GM21786 (cell line): ENCODE data around the gene TRUB1.
"Not testable (repeated sequence)": the region's sequence is repeated elsewhere in the genome, so short reads cannot be mapped to it uniquely, and the experiment has no call there.

Source experiments
- ATAC-seq: cut with Tn5 transposase; IDR thresholded peaks from one replicate; pipeline ENCODE4 v1.9.1; 2021; ENCODE audit not compliant: unreplicated experiment

TRUB1 gene

GRCh38 chr10:114923551-114923950 lies 14.4 kb upstream of the TRUB1 start:
- ATAC-seq = no peak

- peak; percentile 87 for ATAC-seq
Measured at GRCh38 chr10:114925587-114926586, 12.1 kb upstream of the TRUB1 start.

GRCh38 chr10:114928818-114929217 lies 9.2 kb upstream of the TRUB1 start:
- no peak for ATAC-seq

GRCh38 chr10:114930320-114930719 lies 7.7 kb upstream of the TRUB1 start:
- no peak for ATAC-seq

- ATAC-seq = no peak
Measured at GRCh38 chr10:114931072-114931679, 6.8 kb upstream of the TRUB1 start.

- ATAC-seq = no peak
Measured at GRCh38 chr10:114932225-114932624, 5.8 kb upstream of the TRUB1 start.

- ATAC-seq = no peak
Measured at GRCh38 chr10:114932945-114933344, 5.0 kb upstream of the TRUB1 start.

- ATAC-seq = no peak
Measured at GRCh38 chr10:114933588-114933987, 4.4 kb upstream of the TRUB1 start.

GRCh38 chr10:114933995-114934394 lies 4.0 kb upstream of the TRUB1 start:
- ATAC-seq = not testable (repeated sequence)

- no peak for ATAC-seq
Measured at GRCh38 chr10:114938856-114939193, 830 bp downstream of the TRUB1 start.

GRCh38 chr10:114940735-114941134 lies 2.7 kb downstream of the TRUB1 start:
- ATAC-seq = no peak

GRCh38 chr10:114943000-114943399 lies 5.0 kb downstream of the TRUB1 start:
- no peak for ATAC-seq

- peak; percentile 63 for ATAC-seq
Measured at GRCh38 chr10:114953047-114953446, 15.1 kb downstream of the TRUB1 start.

- ATAC-seq = no peak
Measured at GRCh38 chr10:114955984-114956383, 18.0 kb downstream of the TRUB1 start.

- peak; percentile 53 for ATAC-seq
Measured at GRCh38 chr10:114956466-114956865, 18.5 kb downstream of the TRUB1 start.

- ATAC-seq = no peak
Measured at GRCh38 chr10:114957122-114957521, 19.1 kb downstream of the TRUB1 start.

GRCh38 chr10:114957673-114958072 lies 19.7 kb downstream of the TRUB1 start:
- ATAC-seq = no peak

- no peak for ATAC-seq
Measured at GRCh38 chr10:114962441-114962840, 24.4 kb downstream of the TRUB1 start.

GRCh38 chr10:114963908-114964307 lies 25.9 kb downstream of the TRUB1 start:
- no peak for ATAC-seq

- no peak for ATAC-seq
Measured at GRCh38 chr10:114967071-114967470, 29.1 kb downstream of the TRUB1 start.

GRCh38 chr10:114970515-114970914 lies 32.5 kb downstream of the TRUB1 start:
- no peak for ATAC-seq

GRCh38 chr10:114973306-114973705 lies 35.3 kb downstream of the TRUB1 start:
- ATAC-seq = no peak
